Lower lobe of right lung (tissue), 2 donors: ENCODE measurements around the gene EIF4E3. TPM values are rescaled to one million over a fixed set of nuclear protein-coding genes. Genes with fewer than 3 reads are reported as not detected.

Experiments
- ATAC-seq, 2 donors: fragments of 200-7000 bp; cut with Tn5 transposase; one replicate each; pipeline ENCODE4 v1.9.1; 2020 to 2022; ENCODE audit warnings: mild to moderate bottlenecking in 2 of 2, moderate library complexity in 2 of 2
- DNase-seq: peaks from one replicate; pipeline ENCODE4 v3.0.0-alpha.2; 2020
- H3K27ac ChIP-seq: fragments of 200-600 bp; one replicate; pipeline ENCODE4 v1.8.0; 2022
- H3K27me3 ChIP-seq: fragments of 200-600 bp; one replicate; pipeline ENCODE4 v1.8.0; 2022; ENCODE audit warnings: low read depth
- H3K36me3 ChIP-seq: fragments of 200-600 bp; one replicate; pipeline ENCODE4 v1.8.0; 2022; ENCODE audit warnings: mild to moderate bottlenecking
- H3K4me1 ChIP-seq: fragments of 200-600 bp; one replicate; pipeline ENCODE4 v1.8.0; 2022
- H3K4me3 ChIP-seq: fragments of 200-600 bp; one replicate; pipeline ENCODE4 v1.8.0; 2022; ENCODE audit warnings: mild to moderate bottlenecking
- H3K9me3 ChIP-seq: fragments of 200-600 bp; one replicate; pipeline ENCODE4 v1.8.0; 2022
- CTCF ChIP-seq: fragments of 200-600 bp; IDR thresholded peaks from one replicate; pipeline ENCODE4 v1.8.0; 2022; ENCODE audit warnings: antibody characterized with exemption, mild to moderate bottlenecking
- intact Hi-C: fragments of 100-400 bp; cut with DNase I; formaldehyde crosslinking; loops from one replicate; pipeline ENCODE4 v1.11.0; 2022
- total RNA-seq: library from RNA; stranded (reverse); fragmentation: NEBNext Ultra II Directional; extraction: Animal tissue kit (Norgen Biotek cat#: 25700); gene quantifications from one replicate; pipeline ENCODE4 v1.2.1, GENCODE V29; 2021
- donor health status: DM: no; HTN: yes; CAD: no; lungs with severe emphysema.

Gene EIF4E3
- total RNA-seq, 1 donor from 2014 or later, result 29.0 TPM

GRCh38 chr3:71680603-71681002, 44.6 kb downstream of the EIF4E3 start:
- peaks cover 49% of the 10 kb centered on the region for H3K4me1 ChIP-seq
- TF ChIP-seq CTCF, result no peak
- peak overlapping the region; percentile 37 for H3K27ac ChIP-seq
- H3K36me3 ChIP-seq, result peaks cover 4% of the 10 kb centered on the region
- H3K9me3 ChIP-seq, result no peaks in the 10 kb centered on the region
- no peak overlapping the region for H3K4me3 ChIP-seq
- H3K27me3 ChIP-seq, result no peaks in the 10 kb centered on the region
- DNase-seq (no peak), ATAC-seq (peak; percentile 62 to 81)
- intact Hi-C loops, result no loop called here

GRCh38 chr3:71676931-71677330, 48.3 kb downstream of the EIF4E3 start:
- TF ChIP-seq CTCF, result no peak
- Histone ChIP-seq H3K27me3 (no peaks in the 10 kb centered on the region), H3K4me3 (no peak overlapping the region), H3K27ac (no peak overlapping the region), H3K4me1 (peaks cover 19% of the 10 kb centered on the region), H3K9me3 (no peaks in the 10 kb centered on the region), H3K36me3 (no peaks in the 10 kb centered on the region)
- intact Hi-C loops, result no loop called here
- DNase-seq (no peak), ATAC-seq (no peak)

- DNase-seq (no peak), ATAC-seq (peak in 1 of 2 donors; percentile 31)
- Histone ChIP-seq H3K4me3 (no peak overlapping the region), H3K27ac (no peak overlapping the region), H3K4me1 (no peaks in the 10 kb centered on the region), H3K27me3 (no peaks in the 10 kb centered on the region), H3K9me3 (no peaks in the 10 kb centered on the region), H3K36me3 (no peaks in the 10 kb centered on the region)
- intact Hi-C loops, result no loop called here
- no peak for TF ChIP-seq CTCF
Observed at GRCh38 chr3:71673486-71673885, 51.7 kb downstream of the EIF4E3 start.

GRCh38 chr3:71672807-71673206, 52.4 kb downstream of the EIF4E3 start:
- Histone ChIP-seq H3K27ac (no peak overlapping the region), H3K4me1 (no peaks in the 10 kb centered on the region), H3K4me3 (no peak overlapping the region), H3K27me3 (no peaks in the 10 kb centered on the region), H3K36me3 (no peaks in the 10 kb centered on the region), H3K9me3 (no peaks in the 10 kb centered on the region)
- intact Hi-C loops, result no loop called here
- no peak for TF ChIP-seq CTCF
- no peak for ATAC-seq
- DNase-seq, result no peak

GRCh38 chr3:71672340-71672739, 52.9 kb downstream of the EIF4E3 start:
- DNase-seq (no peak), ATAC-seq (no peak)
- no peak overlapping the region for H3K4me3 ChIP-seq
- no peak for TF ChIP-seq CTCF
- intact Hi-C loops, result no loop called here
- H3K36me3 ChIP-seq, result no peaks in the 10 kb centered on the region
- H3K27ac ChIP-seq, result no peak overlapping the region
- H3K27me3 ChIP-seq, result no peaks in the 10 kb centered on the region
- no peaks in the 10 kb centered on the region for H3K9me3 ChIP-seq
- no peaks in the 10 kb centered on the region for H3K4me1 ChIP-seq
